T47D (cell line): ENCODE measurements around the gene PVRIG.
"Not testable (repeated sequence)": the region's sequence is repeated elsewhere in the genome, so short reads cannot be mapped to it uniquely, and the experiment has no call there.

Experiments used
- DNase-seq, 2 experiments: peaks; one replicate each; pipeline versions ENCODE4 v3.0.0 to v3.0.0-alpha.2; 2011 to 2012; ENCODE audit warnings: low read depth in 1 of 2, low spot score in 1 of 2
- JUND ChIP-seq: IDR thresholded peaks from 2 replicates; pipeline ENCODE4 v1.6.1; 2012; ENCODE audit warnings: low read depth
- in situ Hi-C: cut with HindIII; loops from 2 replicates; pipeline ENCODE4 v1.10.0; 2016; ENCODE audit warnings: low sequenced_read_pairs, low pct_unique_long_range_greater_than_20kb

The PVRIG gene

GRCh38 chr7:100211342-100211780 is 8.4 kb upstream of the PVRIG start:
- DNase-seq = no peak
- no peak for TF ChIP-seq JUND
- in situ Hi-C loops = no loop called here

DNA sequence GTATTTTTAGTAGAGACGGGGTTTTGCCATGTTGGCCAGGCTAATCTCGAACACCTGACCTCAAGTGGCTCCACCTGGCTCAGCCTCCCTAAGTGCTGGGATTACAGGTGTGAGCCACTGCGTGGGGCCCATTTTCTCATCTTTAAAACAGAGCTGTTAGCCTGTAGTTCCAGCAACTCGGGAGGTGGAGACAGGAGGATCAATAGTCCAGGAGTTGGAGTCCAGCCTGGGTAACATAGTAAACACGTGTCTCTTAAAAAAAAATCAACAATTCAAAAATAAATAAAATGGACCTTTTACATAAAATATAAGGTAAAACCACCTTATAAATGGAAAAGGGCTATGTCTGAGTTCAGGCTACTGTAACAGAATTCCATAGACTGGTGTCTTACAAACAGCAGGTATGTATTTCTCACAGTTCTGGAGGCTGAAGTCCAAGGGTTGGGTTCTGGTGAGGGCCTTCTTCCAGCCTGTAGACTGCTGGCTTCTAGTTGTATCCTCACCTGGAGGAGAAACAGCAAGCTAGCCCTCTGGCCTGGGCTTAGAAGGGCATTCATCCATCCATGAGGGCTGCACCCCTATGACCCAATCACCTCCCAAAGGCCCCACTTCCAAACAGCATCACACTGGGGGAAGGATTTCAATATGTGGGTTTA is 7.0 kb upstream of the PVRIG start:
- DNase-seq = no peak
- in situ Hi-C loops = no loop called here
- no peak for TF ChIP-seq JUND

- DNase-seq = no peak
- in situ Hi-C loops = no loop called here
- no peak for TF ChIP-seq JUND
Measured at GRCh38 chr7:100213672-100214071, 6.1 kb upstream of the PVRIG start.

DNA sequence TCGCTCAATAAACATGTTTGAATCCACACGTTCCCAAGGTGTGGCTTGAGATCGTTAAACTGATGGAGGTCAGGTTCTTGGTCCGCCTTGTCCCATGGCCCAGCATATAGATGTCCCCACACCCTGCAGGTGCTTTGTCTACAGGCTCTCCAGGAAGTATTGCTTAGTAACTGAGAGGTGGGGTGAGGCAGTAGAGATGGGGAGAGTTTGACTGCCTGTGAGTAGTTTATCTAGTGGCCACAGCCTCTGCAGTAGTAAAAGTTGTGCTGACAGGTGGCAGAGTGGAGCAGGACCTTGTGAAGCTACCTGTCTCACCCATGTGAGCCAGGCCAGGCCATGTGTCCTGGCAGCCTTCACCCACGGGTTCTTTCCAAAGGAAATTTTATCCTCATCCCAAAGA is 5.4 kb upstream of the PVRIG start:
- in situ Hi-C loops = not testable (repeated sequence)
- DNase-seq = peak in 1 of 2 experiments; percentile 21

- no peak for TF ChIP-seq JUND
- no peak for DNase-seq
- in situ Hi-C loops = no loop called here
Measured at GRCh38 chr7:100215895-100216294, 3.9 kb upstream of the PVRIG start.

DNA sequence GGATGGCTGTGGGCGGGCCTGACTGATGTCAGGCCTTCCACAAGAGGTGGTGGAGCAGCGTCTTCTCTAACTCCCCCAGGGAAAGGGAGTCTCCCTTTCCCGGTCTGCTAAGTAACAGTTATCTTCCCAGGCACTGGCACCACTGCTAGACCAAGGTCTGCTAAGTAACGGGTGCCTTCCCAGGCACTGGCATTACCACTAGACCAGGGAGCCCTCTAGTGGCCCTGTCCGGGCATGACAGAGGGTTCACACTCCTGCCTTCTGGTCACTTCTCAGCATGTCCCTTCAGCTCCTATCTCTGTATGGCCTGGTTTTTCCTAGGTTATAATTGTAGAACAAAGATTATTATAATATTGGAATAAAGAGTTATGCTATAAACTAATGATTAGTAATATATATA is 1.8 kb upstream of the PVRIG start:
- in situ Hi-C loops, DNase-seq: not testable (repeated sequence)

DNA sequence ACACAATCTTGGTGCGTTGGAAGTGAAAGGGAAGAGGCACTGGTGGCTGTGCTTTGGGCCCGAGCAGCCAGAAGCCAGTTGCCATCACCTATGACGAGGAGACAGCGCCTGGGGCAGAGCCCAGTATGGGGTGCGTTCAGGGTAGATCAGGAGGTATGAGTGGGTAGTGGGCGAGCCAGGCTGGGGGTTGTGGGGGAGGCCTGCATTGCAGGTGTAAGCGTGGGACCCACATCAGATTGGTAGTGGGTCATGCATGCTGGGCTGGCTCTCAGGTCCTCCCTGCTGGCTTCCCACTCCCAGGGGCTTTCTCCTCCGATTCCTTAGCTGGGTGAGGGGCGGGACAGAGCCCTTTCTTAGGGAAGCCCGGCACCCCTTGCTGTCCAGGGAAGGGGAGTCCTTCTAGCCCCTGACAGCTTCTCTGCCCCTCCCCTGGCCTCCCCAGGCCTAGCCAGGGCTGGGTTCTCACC is 445 bp upstream of the PVRIG start:
- in situ Hi-C loops = no loop called here
- DNase-seq = no peak
- TF ChIP-seq JUND = no peak

DNA sequence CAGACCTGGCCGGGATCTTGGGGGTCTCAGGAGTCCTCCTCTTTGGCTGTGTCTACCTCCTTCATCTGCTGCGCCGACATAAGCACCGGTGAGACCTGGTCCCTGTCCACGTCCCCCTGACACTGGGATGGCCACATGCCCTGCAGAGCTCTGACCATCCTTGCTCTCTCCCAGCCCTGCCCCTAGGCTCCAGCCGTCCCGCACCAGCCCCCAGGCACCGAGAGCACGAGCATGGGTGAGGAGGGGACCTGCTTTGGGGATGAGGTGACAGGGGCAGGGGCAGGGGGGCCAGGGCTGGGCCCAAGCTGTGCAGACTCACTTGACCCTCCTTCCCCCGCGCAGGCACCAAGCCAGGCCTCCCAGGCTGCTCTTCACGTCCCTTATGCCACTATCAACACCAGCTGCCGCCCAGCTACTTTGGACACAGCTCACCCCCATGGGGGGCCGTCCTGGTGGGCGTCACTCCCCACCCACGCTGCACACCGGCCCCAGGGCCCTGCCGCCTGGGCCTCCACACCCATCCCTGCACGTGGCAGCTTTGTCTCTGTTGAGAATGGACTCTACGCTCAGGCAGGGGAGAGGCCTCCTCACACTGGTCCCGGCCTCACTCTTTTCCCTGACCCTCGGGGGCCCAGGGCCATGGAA is 959 bp downstream of the PVRIG start:
- in situ Hi-C loops = no loop called here
- TF ChIP-seq JUND = no peak
- no peak for DNase-seq

GRCh38 chr7:100221231-100221718 is 1.5 kb downstream of the PVRIG start:
- in situ Hi-C loops = no loop called here
- TF ChIP-seq JUND = no peak
- no peak for DNase-seq

- in situ Hi-C loops = no loop called here
- TF ChIP-seq JUND = no peak
- no peak for DNase-seq
Measured at GRCh38 chr7:100221767-100222444, 2.2 kb downstream of the PVRIG start.

DNA sequence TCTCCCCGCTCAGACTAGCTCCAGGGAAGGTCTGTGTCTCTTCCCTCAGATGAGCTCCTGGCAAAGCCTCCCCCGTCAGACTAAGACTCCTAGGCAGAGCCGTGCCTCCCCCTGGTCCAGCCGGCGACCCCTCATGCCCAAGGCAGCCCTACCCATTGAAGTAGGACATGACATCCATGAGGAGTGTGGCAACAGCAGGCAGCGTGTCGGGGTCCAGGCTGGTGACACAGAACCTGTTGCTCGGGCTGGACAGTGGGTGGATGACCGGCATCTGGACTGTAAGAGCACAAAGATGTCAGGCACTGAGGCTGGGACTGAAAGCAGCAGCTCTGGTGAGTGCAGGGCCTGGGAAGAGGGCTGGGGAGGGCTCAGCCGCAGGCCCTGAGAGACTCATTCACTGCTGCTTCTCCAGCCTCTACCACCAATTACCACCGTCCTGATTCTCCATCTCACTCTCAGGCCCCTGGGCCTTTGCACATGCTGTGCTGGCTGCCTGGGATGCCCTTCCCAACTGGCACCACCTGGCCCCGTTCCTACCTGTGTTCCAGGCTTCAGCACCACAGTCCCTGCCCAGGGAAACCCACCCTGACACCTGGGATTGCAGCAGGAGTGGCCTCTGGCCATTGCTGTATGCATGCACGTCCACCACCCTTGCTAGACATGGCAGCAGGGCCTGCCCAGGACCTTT is 2.8 kb downstream of the PVRIG start:
- DNase-seq = no peak
- in situ Hi-C loops = no loop called here
- TF ChIP-seq JUND = no peak

- in situ Hi-C loops, DNase-seq: not testable (repeated sequence)
Measured at GRCh38 chr7:100223376-100223927, 3.7 kb downstream of the PVRIG start.

- DNase-seq, in situ Hi-C loops: not testable (repeated sequence)
Measured at GRCh38 chr7:100224891-100225290, 5.1 kb downstream of the PVRIG start.

GRCh38 chr7:100234660-100235317 is 15.0 kb downstream of the PVRIG start:
- DNase-seq, in situ Hi-C loops: not testable (repeated sequence)

DNA sequence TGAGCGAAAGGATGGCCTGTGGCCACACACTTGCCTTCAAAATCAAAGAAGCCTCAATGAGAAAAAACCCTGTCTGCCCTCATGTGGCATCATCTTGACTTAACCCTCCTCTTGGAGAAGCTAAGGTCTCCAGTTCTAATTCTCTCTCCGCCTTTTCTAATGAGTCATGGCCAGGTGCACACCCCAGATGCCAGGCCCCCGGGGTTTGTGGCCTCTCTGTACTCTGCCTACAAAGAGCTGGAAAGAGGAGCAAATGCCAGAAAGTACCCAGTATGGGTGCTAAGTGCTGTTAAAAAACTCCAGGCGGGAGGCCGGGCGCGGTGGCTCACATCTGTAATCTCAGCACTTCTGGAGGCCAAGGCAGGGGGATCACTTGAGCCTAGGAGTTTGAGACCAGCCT is 20.2 kb downstream of the PVRIG start:
- in situ Hi-C loops, DNase-seq: not testable (repeated sequence)

- in situ Hi-C loops, DNase-seq: not testable (repeated sequence)
Measured at GRCh38 chr7:100243385-100243784, 23.6 kb downstream of the PVRIG start.
